ENCODE data around the gene MIA2. TPM values are rescaled to one million over a fixed set of nuclear protein-coding genes. Genes with fewer than 3 reads are reported as not detected.

MIA2 gene
- total and polyA plus RNA-seq, 9 donors, result 11.7 to 21.9 (median 19.5) TPM

DNA sequence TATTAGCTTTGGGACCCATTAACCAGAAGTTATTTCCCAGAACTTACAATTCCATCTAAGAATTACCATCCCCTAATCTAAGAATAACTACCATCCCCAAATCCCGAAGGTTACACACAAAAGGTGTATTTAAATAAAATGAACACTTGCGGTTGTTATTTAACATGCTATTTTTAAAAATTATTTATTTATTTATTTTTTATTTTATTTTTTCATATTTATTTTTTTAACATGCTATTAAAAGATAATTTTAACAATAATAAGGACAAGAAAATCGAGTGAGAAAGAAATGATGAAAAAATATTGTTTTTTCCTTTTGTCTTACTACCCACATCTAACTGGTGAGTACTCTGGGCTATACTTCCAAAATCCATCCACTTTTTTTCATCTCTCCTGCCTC, 192.2 kb downstream of the MIA2 start:
- Histone ChIP-seq H3K4me1 (ENCODE audit: insufficient read depth) (peaks cover 6% of the 10 kb centered on the region), H3K36me3 (no peaks in the 10 kb centered on the region), H3K27ac (no peak overlapping the region), H3K27me3 (no peaks in the 10 kb centered on the region), H3K9me3 (no peaks in the 10 kb centered on the region), H3K4me3 (no peak overlapping the region)
- TF ChIP-seq POLR2A (IDR thresholded peaks at IDR 0.05) (no peak), EP300 (IDR thresholded peaks at IDR 0.05) (no peak), CTCF (IDR thresholded peaks at IDR 0.05) (no peak)
- DNase-seq, result no peak
- WGBS, 3 donors, result 76 to 89% (median 83%) methylated on average over 3 of the region's 3 CpGs
- intact Hi-C loops (cut with DNase I), result no loop called here

DNA sequence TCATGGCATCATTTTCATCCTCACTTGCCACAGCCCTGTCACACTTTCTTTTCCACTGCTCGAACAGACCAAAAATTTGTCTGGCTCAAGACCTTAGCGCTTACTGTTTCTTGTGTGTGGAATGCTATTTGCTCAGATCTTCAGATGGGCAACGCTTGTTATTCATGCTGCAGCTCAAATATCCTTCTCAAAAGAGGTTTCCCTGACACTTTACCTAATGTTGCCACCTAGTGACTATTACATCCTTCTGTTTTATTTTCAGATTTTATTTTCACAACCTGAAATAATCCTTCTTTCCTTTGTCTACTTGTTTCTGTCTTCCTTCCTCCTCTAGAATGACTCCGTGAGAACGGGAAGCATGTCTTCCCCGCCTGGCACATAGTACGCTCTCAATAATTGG, 192.9 kb downstream of the MIA2 start:
- WGBS, 3 donors, result 45 to 51% (median 51%) methylated on average over 7 of the region's 7 CpGs
- intact Hi-C loops (cut with DNase I), result no loop called here
- Histone ChIP-seq H3K27me3 (no peaks in the 10 kb centered on the region), H3K4me1 (ENCODE audit: insufficient read depth) (peaks cover 6% of the 10 kb centered on the region), H3K9me3 (no peaks in the 10 kb centered on the region), H3K27ac (no peak overlapping the region), H3K36me3 (no peaks in the 10 kb centered on the region), H3K4me3 (no peak overlapping the region)
- no peak for DNase-seq
- TF ChIP-seq EP300 (IDR thresholded peaks at IDR 0.05), result no peak
- TF ChIP-seq POLR2A (IDR thresholded peaks at IDR 0.05), result no peak
- no peak for TF ChIP-seq CTCF (IDR thresholded peaks at IDR 0.05)

DNA sequence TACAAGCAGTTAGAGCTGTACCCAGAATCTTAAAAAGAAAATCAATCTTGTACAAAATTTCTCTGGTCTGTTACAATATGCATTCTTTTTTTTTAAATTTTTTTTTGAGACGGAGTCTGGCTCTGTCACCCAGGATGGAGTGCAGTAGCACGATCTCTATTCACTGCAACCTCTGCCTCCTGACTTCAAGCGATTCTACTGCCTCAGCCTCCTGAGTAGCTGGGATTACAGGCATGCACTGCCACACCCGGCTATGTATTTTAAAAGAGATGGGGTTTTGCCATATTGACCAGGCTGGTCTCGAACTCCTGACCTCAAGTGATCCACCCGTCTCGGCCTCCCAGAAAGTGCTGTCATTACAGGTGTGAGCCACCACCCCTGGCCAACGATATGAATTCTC, 194.4 kb downstream of the MIA2 start:
- DNase-seq, result no peak
- intact Hi-C loops (cut with DNase I), result no loop called here
- H3K9me3 ChIP-seq, result no peaks in the 10 kb centered on the region
- no peaks in the 10 kb centered on the region for H3K36me3 ChIP-seq
- TF ChIP-seq EP300 (IDR thresholded peaks at IDR 0.05) (no peak), POLR2A (IDR thresholded peaks at IDR 0.05) (no peak), CTCF (IDR thresholded peaks at IDR 0.05) (no peak)
- no peaks in the 10 kb centered on the region for H3K27me3 ChIP-seq
- H3K4me1 ChIP-seq (ENCODE audit: insufficient read depth), result peaks cover 6% of the 10 kb centered on the region
- H3K27ac ChIP-seq, result no peak overlapping the region
- no peak overlapping the region for H3K4me3 ChIP-seq
- WGBS, 3 donors, result 91 to 93% (median 91%) methylated on average over 8 of the region's 8 CpGs

DNA sequence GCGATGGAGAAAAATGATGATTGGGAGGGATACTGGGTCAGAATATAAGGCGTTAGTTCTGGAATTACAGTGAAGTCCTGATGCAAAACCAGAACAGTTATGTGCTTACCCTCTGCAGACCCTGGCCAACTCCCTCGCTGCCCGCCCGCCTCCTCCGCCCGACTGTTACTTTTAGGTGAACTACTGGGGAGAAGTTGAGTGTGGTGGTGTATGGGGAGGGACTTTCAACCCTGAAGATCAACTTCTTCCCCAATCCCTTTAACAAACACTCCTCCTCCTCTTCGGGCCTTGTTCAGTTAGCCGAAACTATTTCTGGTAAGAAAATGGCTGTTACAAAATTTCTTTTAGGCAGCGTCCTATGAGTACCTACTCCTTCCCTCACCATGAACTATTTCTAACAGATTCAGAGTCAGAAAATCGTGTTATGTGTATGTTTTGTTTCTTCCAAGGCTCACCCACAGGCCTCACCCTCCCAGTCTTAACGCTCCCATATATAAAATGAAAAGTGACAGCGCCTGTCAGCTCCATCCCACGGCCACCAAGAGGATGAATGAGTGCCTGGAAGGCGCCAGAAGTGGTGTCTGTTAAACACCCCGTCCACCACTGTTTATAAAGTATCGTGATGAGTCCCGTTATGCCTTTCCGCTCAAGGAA, 197.2 kb downstream of the MIA2 start:
- Histone ChIP-seq H3K9me3 (no peaks in the 10 kb centered on the region), H3K4me1 (ENCODE audit: insufficient read depth) (peaks cover 3% of the 10 kb centered on the region), H3K36me3 (no peaks in the 10 kb centered on the region), H3K27ac (no peak overlapping the region), H3K4me3 (peak overlapping the region; percentile 83), H3K27me3 (no peaks in the 10 kb centered on the region)
- intact Hi-C loops (cut with DNase I), result loop anchor here in 2 of 4 donors (1.0 to 5.0 kb wide), 3 partner anchors 164 to 259 kb away; partner anchors contain the start of genes PNN (in 1 of the 2) and TRAPPC6B (in 1 of the 2)
- TF ChIP-seq POLR2A (IDR thresholded peaks at IDR 0.05), result no peak
- no peak for TF ChIP-seq EP300 (IDR thresholded peaks at IDR 0.05)
- no peak for TF ChIP-seq CTCF (IDR thresholded peaks at IDR 0.05)
- 3 to 5% (median 3%) methylated on average over 19 of the region's 19 CpGs for WGBS, 3 donors
- DNase-seq, result no peak

Data from ovary (tissue), 9 donors.